ENCODE data around the gene DDX59. TPM values are rescaled to one million over a fixed set of nuclear protein-coding genes. Genes with fewer than 3 reads are reported as not detected.

The DDX59 gene
- total and polyA plus RNA-seq, 9 of the 15 experiments (the other 6 are each of a cell fraction or from before 2014, with no cell fraction given) = 8.3 to 30.4 (median 19.8) TPM

DNA sequence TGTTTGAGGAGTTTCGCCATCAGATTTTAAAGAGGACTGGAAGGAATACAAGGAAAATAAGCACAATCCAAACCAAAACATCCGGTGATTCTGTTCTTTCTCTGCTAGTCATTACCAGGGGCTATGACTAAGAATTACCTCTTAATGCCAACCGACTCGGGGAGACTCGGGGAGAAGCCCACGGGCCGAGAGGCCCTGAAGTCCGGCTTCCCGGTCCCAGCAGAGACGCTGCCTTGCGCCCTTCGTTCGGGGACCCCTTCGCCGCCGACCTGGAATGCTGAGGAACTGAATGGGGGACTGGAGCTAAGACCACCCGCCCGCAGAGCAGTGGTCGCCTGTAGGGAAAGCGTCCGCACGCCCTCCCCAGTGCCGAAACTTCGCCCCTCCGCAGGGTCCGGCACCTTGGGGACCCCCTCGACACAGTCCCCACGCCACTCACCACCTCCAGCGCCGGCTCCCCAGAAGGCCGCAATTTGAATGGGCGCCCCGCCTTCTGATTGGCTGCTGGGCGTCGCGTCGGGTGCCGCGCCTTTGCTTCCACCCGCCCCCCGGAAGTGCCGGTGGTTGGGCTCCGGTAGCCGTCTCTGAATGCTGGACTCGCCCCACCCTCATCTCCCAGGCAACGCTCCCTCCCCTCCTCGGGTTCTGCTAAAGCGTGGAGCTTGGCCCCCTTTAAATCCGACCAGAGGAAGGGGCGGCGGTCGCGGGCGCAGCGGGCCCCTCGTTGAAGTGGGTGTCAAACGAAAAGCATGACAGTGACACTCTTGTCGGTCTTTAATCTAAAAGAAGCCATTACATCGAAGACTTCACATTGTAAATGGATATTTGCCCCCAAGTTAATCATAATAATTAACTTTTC is 49.2 kb downstream of the DDX59 start, which contains the start of gene KIF14 (continued):
- TF ChIP-seq ARID3A (IDR thresholded peaks at IDR 0.05; ENCODE audit: borderline replicate concordance, low read depth, low read length) (no peak), GATAD2A (IDR thresholded peaks at IDR 0.05) (no peak), POLR2G (IDR thresholded peaks at IDR 0.05; ENCODE audit: low read depth, low read length) (peak; percentile 94), ESRRB (CRISPR knock-in tag; IDR thresholded peaks at IDR 0.05; ENCODE audit: borderline replicate concordance) (no peak), CAMTA2 (CRISPR knock-in tag; conservative IDR thresholded peaks at IDR 0.05) (no peak), HOMEZ (CRISPR knock-in tag; IDR thresholded peaks at IDR 0.05) (no peak), ZNF395 (CRISPR knock-in tag; IDR thresholded peaks at IDR 0.05) (peak; percentile 73), IRF2 (CRISPR knock-in tag; IDR thresholded peaks at IDR 0.05) (no peak), MCM5 (IDR thresholded peaks at IDR 0.05; ENCODE audit: low read depth) (no peak), PHF8 (IDR thresholded peaks at IDR 0.05; ENCODE audit: borderline replicate concordance, low read length) (peak; percentile 94), MXI1 (IDR thresholded peaks at IDR 0.05; ENCODE audit: low read depth, low read length) (peak; percentile 93), TCF7L2 (IDR thresholded peaks at IDR 0.05; ENCODE audit: low read depth, low read length) (no peak), POLR2H (tag; IDR thresholded peaks at IDR 0.05; ENCODE audit: low read depth) (no peak), NFXL1 (CRISPR knock-in tag; IDR thresholded peaks at IDR 0.05) (no peak), THAP12 (CRISPR knock-in tag; IDR thresholded peaks at IDR 0.05) (peak; percentile 84)

Measured in K562 (cell line).